Retinal pigment epithelial cell (primary cell): ENCODE results near the gene COL16A1.
A peak's percentile ranks its signal among the peaks of the same experiment; 100 is the strongest.

ENCODE experiments used
- DNase-seq: peaks from one replicate; pipeline ENCODE4 v3.0.0-alpha.2; 2010; ENCODE audit warnings: low read depth
- H3K4me3 ChIP-seq: 2 replicates; pipeline ENCODE4 v1.5.1; 2011; ENCODE audit warnings: mild to moderate bottlenecking, low read length, control low read depth, moderate library complexity
- CTCF ChIP-seq: conservative IDR thresholded peaks from 2 replicates; pipeline ENCODE4 v1.5.1; 2011; ENCODE audit warnings: low read depth, low read length, control low read depth, inconsistent platforms

COL16A1 gene

GRCh38 chr1:31633117-31633516, 70.7 kb downstream of the COL16A1 start:
- H3K4me3 ChIP-seq, result no peak overlapping the region
- TF ChIP-seq CTCF, result peak; percentile 64
- DNase-seq, result no peak

GRCh38 chr1:31632649-31633048, 71.2 kb downstream of the COL16A1 start:
- no peak for TF ChIP-seq CTCF
- no peak for DNase-seq
- H3K4me3 ChIP-seq, result no peak overlapping the region

- no peak overlapping the region for H3K4me3 ChIP-seq
- TF ChIP-seq CTCF, result no peak
- DNase-seq, result no peak
Measured at GRCh38 chr1:31628931-31629556, 74.8 kb downstream of the COL16A1 start.

GRCh38 chr1:31627930-31628559, 75.8 kb downstream of the COL16A1 start:
- TF ChIP-seq CTCF, result no peak
- no peak for DNase-seq
- H3K4me3 ChIP-seq, result no peak overlapping the region

GRCh38 chr1:31627301-31627929, 76.4 kb downstream of the COL16A1 start:
- TF ChIP-seq CTCF, result no peak
- no peak overlapping the region for H3K4me3 ChIP-seq
- DNase-seq, result no peak

- TF ChIP-seq CTCF, result no peak
- DNase-seq, result no peak
- H3K4me3 ChIP-seq, result no peak overlapping the region
Measured at GRCh38 chr1:31626223-31627207, 77.3 kb downstream of the COL16A1 start.
